Caco-2 (cell line): Measurements from ENCODE around the gene MDFIC. TPM values are rescaled to one million over a fixed set of nuclear protein-coding genes. Genes with fewer than 3 reads are reported as not detected.

Experiments used
- BruUV-seq: library from RNA; stranded (reverse); fragments of 400-500 nt; replicated peaks from 2 replicates; lab custom pipeline; 2021; lab: Mats Ljungman, UMichigan
- CTCF ChIA-PET: fragments of 300-600 bp; sonication (Branson Sonifier 250); formaldehyde crosslinking; loops from one replicate; lab custom pipeline; 2022; ENCODE audit warnings: antibody characterized with exemption; lab: Charles Lee
- POLR2A ChIA-PET: fragments of 300-600 bp; sonication (Branson Sonifier 250); formaldehyde crosslinking; loops from one replicate; lab custom pipeline; 2022; ENCODE audit warnings: antibody characterized with exemption; lab: Charles Lee
- DNase-seq, 2 experiments: peaks; one replicate each; pipeline versions ENCODE4 v3.0.0 to v3.0.0-alpha.2; 2020 to 2022
- H3K27me3 ChIP-seq: replicated peaks from 2 replicates; pipeline ENCODE4 v1.6.0; 2011; ENCODE audit warnings: low read length; ENCODE audit not compliant: control insufficient read depth, insufficient read depth
- H3K36me3 ChIP-seq: 2 replicates; pipeline ENCODE4 v1.5.1; 2011; ENCODE audit warnings: low read length; ENCODE audit not compliant: control insufficient read depth, insufficient read depth
- H3K4me1 ChIP-seq: fragments of 250-450 bp; sonication (Bioruptor Pico); 2 replicates; pipeline ENCODE4 v1.5.1; 2020; ENCODE audit warnings: mild to moderate bottlenecking
- H3K4me3 ChIP-seq: 2 replicates; pipeline ENCODE4 v1.5.1; 2011; ENCODE audit warnings: low read depth, mild to moderate bottlenecking, control low read depth, low read length
- H3K9me3 ChIP-seq: fragments of 250-450 bp; sonication (Bioruptor Pico); 2 replicates; pipeline ENCODE4 v1.5.1; 2020; ENCODE audit warnings: mild to moderate bottlenecking, moderate library complexity
- H3K27ac Mint-ChIP-seq: one replicate; pipeline ENCODE4 v1.8.0; 2022; ENCODE audit warnings: mixed read lengths; ENCODE audit not compliant: unreplicated experiment
- H3K27me3 Mint-ChIP-seq: one replicate; pipeline ENCODE4 v1.8.0; 2022; ENCODE audit warnings: mixed read lengths; ENCODE audit not compliant: insufficient read depth, unreplicated experiment
- H3K36me3 Mint-ChIP-seq: one replicate; pipeline ENCODE4 v1.8.0; 2022; ENCODE audit warnings: mild to moderate bottlenecking, mixed read lengths; ENCODE audit not compliant: insufficient read depth, unreplicated experiment
- H3K4me1 Mint-ChIP-seq: one replicate; pipeline ENCODE4 v1.8.0; 2022; ENCODE audit warnings: low read depth, mixed read lengths; ENCODE audit not compliant: unreplicated experiment
- H3K4me3 Mint-ChIP-seq: one replicate; pipeline ENCODE4 v1.8.0; 2022; ENCODE audit warnings: mild to moderate bottlenecking, moderate library complexity, mixed read lengths; ENCODE audit not compliant: unreplicated experiment
- H3K9me3 Mint-ChIP-seq: one replicate; pipeline ENCODE4 v1.8.0; 2022; ENCODE audit warnings: mixed read lengths; ENCODE audit not compliant: unreplicated experiment
- intact Hi-C: fragments of 100-400 bp; cut with micrococcal nuclease; formaldehyde crosslinking; loops from one replicate; pipeline ENCODE4 v1.10.0; 2022; ENCODE audit not compliant: unreplicated experiment
- total RNA-seq: library from RNA; stranded (reverse); gene quantifications from 2 replicates; pipeline ENCODE4 v1.2.3, GENCODE V29; 2022
- TF ChIP-seq, protein P1 (sequence below), 2 experiments: fragments of 200-600 bp in 1 of 2; IDR thresholded peaks; 1 replicate in 1 of 2; 2 replicates in 1 of 2; pipeline versions ENCODE4 v1.5.1 to v1.8.0; 2011 to 2022; ENCODE audit warnings: antibody characterized with exemption in 1 of 2, control low read depth in 1 of 2, inconsistent platforms in 1 of 2, low read depth in 1 of 2, low read length in 1 of 2, mild to moderate bottlenecking in 1 of 2, moderate library complexity in 1 of 2; ENCODE audit not compliant: insufficient read depth in 1 of 2, severe bottlenecking in 1 of 2, unreplicated experiment in 1 of 2

MDFIC gene
- total RNA-seq, 1 experiment from 2014 or later, result 2.7 TPM

- H3K9me3 ChIP-seq, result no peaks in the 10 kb centered on the region
- DNase-seq, result no peak
- H3K27me3 ChIP-seq, result no peaks in the 10 kb centered on the region
- no peaks in the 10 kb centered on the region for H3K4me1 ChIP-seq
- H3K36me3 Mint-ChIP-seq, result no peaks in the 10 kb centered on the region
- H3K27ac Mint-ChIP-seq, result no peak overlapping the region
- H3K4me3 Mint-ChIP-seq, result no peak overlapping the region
- no peaks in the 10 kb centered on the region for H3K36me3 ChIP-seq
- BruUV-seq, result no TSS peak
- H3K4me1 Mint-ChIP-seq, result peaks cover 10% of the 10 kb centered on the region
- no peaks in the 10 kb centered on the region for H3K9me3 Mint-ChIP-seq
- intact Hi-C loops, result no loop called here
- POLR2A ChIA-PET, result no interaction called here
- TF ChIP-seq, protein P1, sequence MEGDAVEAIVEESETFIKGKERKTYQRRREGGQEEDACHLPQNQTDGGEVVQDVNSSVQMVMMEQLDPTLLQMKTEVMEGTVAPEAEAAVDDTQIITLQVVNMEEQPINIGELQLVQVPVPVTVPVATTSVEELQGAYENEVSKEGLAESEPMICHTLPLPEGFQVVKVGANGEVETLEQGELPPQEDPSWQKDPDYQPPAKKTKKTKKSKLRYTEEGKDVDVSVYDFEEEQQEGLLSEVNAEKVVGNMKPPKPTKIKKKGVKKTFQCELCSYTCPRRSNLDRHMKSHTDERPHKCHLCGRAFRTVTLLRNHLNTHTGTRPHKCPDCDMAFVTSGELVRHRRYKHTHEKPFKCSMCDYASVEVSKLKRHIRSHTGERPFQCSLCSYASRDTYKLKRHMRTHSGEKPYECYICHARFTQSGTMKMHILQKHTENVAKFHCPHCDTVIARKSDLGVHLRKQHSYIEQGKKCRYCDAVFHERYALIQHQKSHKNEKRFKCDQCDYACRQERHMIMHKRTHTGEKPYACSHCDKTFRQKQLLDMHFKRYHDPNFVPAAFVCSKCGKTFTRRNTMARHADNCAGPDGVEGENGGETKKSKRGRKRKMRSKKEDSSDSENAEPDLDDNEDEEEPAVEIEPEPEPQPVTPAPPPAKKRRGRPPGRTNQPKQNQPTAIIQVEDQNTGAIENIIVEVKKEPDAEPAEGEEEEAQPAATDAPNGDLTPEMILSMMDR (IDR thresholded peaks at IDR 0.05; ENCODE audit: insufficient read depth in 1 of 2, low read depth in 1 of 2, low read length in 1 of 2, severe bottlenecking in 1 of 2, unreplicated experiment in 1 of 2), result no peak
- no peak overlapping the region for H3K4me3 ChIP-seq
- H3K27me3 Mint-ChIP-seq, result no peaks in the 10 kb centered on the region
- CTCF ChIA-PET, result no interaction called here
These were observed 64.6 kb downstream of the MDFIC start for GRCh38 chr7:114986190-114987180.

DNA sequence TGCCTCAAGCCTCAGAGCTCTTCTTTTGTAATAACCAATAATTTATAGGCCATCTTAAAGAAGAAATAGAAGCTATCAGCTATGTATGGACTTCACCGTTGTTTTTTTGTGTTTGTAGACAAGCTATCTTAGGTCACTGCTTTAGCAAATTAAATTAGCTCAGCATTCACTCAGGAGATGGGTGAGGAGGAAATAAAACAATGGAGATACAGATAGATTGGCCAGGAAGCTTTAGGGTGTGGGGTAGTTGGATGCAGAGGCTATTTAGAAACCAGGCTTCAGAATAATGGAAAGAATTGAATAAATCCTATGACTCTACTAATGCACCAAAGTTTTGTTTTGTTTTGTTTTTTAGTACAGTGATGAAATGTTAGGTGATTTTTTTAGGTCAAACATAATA, 66.1 kb downstream of the MDFIC start:
- Mint-ChIP-seq H3K36me3 (no peaks in the 10 kb centered on the region), H3K4me1 (peaks cover 10% of the 10 kb centered on the region), H3K27ac (no peak overlapping the region), H3K4me3 (no peak overlapping the region), H3K9me3 (peaks cover 2% of the 10 kb centered on the region), H3K27me3 (no peaks in the 10 kb centered on the region)
- Histone ChIP-seq H3K4me3 (no peak overlapping the region), H3K4me1 (no peaks in the 10 kb centered on the region), H3K9me3 (no peaks in the 10 kb centered on the region), H3K27me3 (no peaks in the 10 kb centered on the region), H3K36me3 (no peaks in the 10 kb centered on the region)
- intact Hi-C loops, result no loop called here
- TF ChIP-seq, protein P1 (IDR thresholded peaks at IDR 0.05; ENCODE audit: insufficient read depth in 1 of 2, low read depth in 1 of 2, low read length in 1 of 2, severe bottlenecking in 1 of 2, unreplicated experiment in 1 of 2), result no peak
- ChIA-PET POLR2A (no interaction called here), CTCF (no interaction called here)
- DNase-seq, result no peak
- no TSS peak for BruUV-seq

GRCh38 chr7:114988755-114989375, 67.0 kb downstream of the MDFIC start:
- no peak for DNase-seq
- intact Hi-C loops, result no loop called here
- H3K9me3 ChIP-seq, result no peaks in the 10 kb centered on the region
- ChIA-PET POLR2A (no interaction called here), CTCF (no interaction called here)
- BruUV-seq, result no TSS peak
- Mint-ChIP-seq H3K4me3 (no peak overlapping the region), H3K4me1 (peaks cover 10% of the 10 kb centered on the region), H3K27me3 (no peaks in the 10 kb centered on the region), H3K9me3 (peaks cover 8% of the 10 kb centered on the region), H3K36me3 (no peaks in the 10 kb centered on the region), H3K27ac (no peak overlapping the region)
- H3K36me3 ChIP-seq, result no peaks in the 10 kb centered on the region
- H3K4me3 ChIP-seq, result no peak overlapping the region
- no peaks in the 10 kb centered on the region for H3K4me1 ChIP-seq
- TF ChIP-seq, protein P1 (IDR thresholded peaks at IDR 0.05; ENCODE audit: insufficient read depth in 1 of 2, low read depth in 1 of 2, low read length in 1 of 2, severe bottlenecking in 1 of 2, unreplicated experiment in 1 of 2), result no peak
- H3K27me3 ChIP-seq, result no peaks in the 10 kb centered on the region
